Measurements from ENCODE around the gene PGM2. TPM values are rescaled to one million over a fixed set of nuclear protein-coding genes. Genes with fewer than 3 reads are reported as not detected.
"Not testable (repeated sequence)": the region's sequence is repeated elsewhere in the genome, so short reads cannot be mapped to it uniquely, and the experiment has no call there.

The PGM2 gene
- total RNA-seq, 2 donors from 2014 or later: 13.8 to 17.6 TPM

GRCh38 chr4:37805091-37805490 lies 21.4 kb upstream of the PGM2 start:
- ATAC-seq (no peak), DNase-seq (no peak)
- intact Hi-C loops (cut with DNase I): loop anchor here in 1 of 2 donors (2.0 to 5.0 kb wide), 2 partner anchors 82 to 232 kb away; no protein-coding TSS in a partner anchor

GRCh38 chr4:37812713-37813112 lies 13.8 kb upstream of the PGM2 start:
- ATAC-seq (peak in 1 of 2 donors; percentile 89), DNase-seq (no peak)
- intact Hi-C loops (cut with DNase I): no loop called here

GRCh38 chr4:37815591-37815990 lies 10.9 kb upstream of the PGM2 start:
- no peak for ATAC-seq
- DNase-seq: no peak
- intact Hi-C loops (cut with DNase I): no loop called here

GRCh38 chr4:37816006-37816405 lies 10.5 kb upstream of the PGM2 start:
- intact Hi-C loops (cut with DNase I): no loop called here
- ATAC-seq (no peak), DNase-seq (no peak)

- ATAC-seq: no peak
- DNase-seq: no peak
- intact Hi-C loops (cut with DNase I): no loop called here
Measured at GRCh38 chr4:37816719-37817118, 9.8 kb upstream of the PGM2 start.

GRCh38 chr4:37818752-37819151 lies 7.7 kb upstream of the PGM2 start:
- intact Hi-C loops (cut with DNase I): no loop called here
- no peak for ATAC-seq
- no peak for DNase-seq

GRCh38 chr4:37820458-37820857 lies 6.0 kb upstream of the PGM2 start:
- intact Hi-C loops (cut with DNase I): loop anchor here (10.0 kb wide), 1 partner anchor 154 kb away; no protein-coding TSS in a partner anchor
- not testable (repeated sequence) for DNase-seq, ATAC-seq

- ATAC-seq: no peak
Measured at GRCh38 chr4:37821953-37822605, 4.4 kb upstream of the PGM2 start.

GRCh38 chr4:37825501-37825900 lies 985 bp upstream of the PGM2 start:
- intact Hi-C loops (cut with DNase I): loop anchor here (10.0 kb wide), 1 partner anchor 149 kb away; no protein-coding TSS in a partner anchor
- ATAC-seq: not testable (repeated sequence)

More at GRCh38 chr4:37821953-37822605, 4.4 kb upstream of the PGM2 start:
- DNase-seq: no peak
- intact Hi-C loops (cut with DNase I): loop anchor here (10.0 kb wide), 1 partner anchor 153 kb away; no protein-coding TSS in a partner anchor

GRCh38 chr4:37825968-37826294 lies 555 bp upstream of the PGM2 start:
- DNase-seq (no peak), ATAC-seq (peak; percentile 14 to 33)
- intact Hi-C loops (cut with DNase I): loop anchor here (10.0 kb wide), 1 partner anchor 149 kb away; no protein-coding TSS in a partner anchor

More at GRCh38 chr4:37825501-37825900, 985 bp upstream of the PGM2 start:
- not testable (repeated sequence) for DNase-seq

GRCh38 chr4:37827030-37827685 lies 672 bp downstream of the PGM2 start:
- intact Hi-C loops (cut with DNase I): loop anchor here (10.0 kb wide), 1 partner anchor 148 kb away; no protein-coding TSS in a partner anchor
- ATAC-seq (peak; percentile 29 to 50), DNase-seq (no peak)

GRCh38 chr4:37827802-37828321 lies 1.4 kb downstream of the PGM2 start:
- DNase-seq (no peak), ATAC-seq (no peak)
- intact Hi-C loops (cut with DNase I): loop anchor here (10.0 kb wide), 1 partner anchor 147 kb away; no protein-coding TSS in a partner anchor

GRCh38 chr4:37828843-37829242 lies 2.4 kb downstream of the PGM2 start:
- ATAC-seq: no peak
- intact Hi-C loops (cut with DNase I): loop anchor here (10.0 kb wide), 1 partner anchor 146 kb away; no protein-coding TSS in a partner anchor
- no peak for DNase-seq

- DNase-seq (no peak), ATAC-seq (no peak)
- intact Hi-C loops (cut with DNase I): no loop called here
Measured at GRCh38 chr4:37830640-37831039, 4.2 kb downstream of the PGM2 start.

- ATAC-seq: no peak
- intact Hi-C loops (cut with DNase I): no loop called here
Measured at GRCh38 chr4:37835031-37835430, 8.5 kb downstream of the PGM2 start.

GRCh38 chr4:37835806-37836205 lies 9.3 kb downstream of the PGM2 start:
- intact Hi-C loops (cut with DNase I): no loop called here
- ATAC-seq (no peak), DNase-seq (no peak)

More at GRCh38 chr4:37835031-37835430, 8.5 kb downstream of the PGM2 start:
- DNase-seq: no peak

GRCh38 chr4:37836274-37836673 lies 9.8 kb downstream of the PGM2 start:
- intact Hi-C loops (cut with DNase I): no loop called here
- ATAC-seq (no peak), DNase-seq (no peak)

GRCh38 chr4:37836838-37837440 lies 10.5 kb downstream of the PGM2 start:
- ATAC-seq: no peak
- DNase-seq: no peak
- intact Hi-C loops (cut with DNase I): no loop called here

- ATAC-seq (peak; percentile 21 to 38), DNase-seq (no peak)
- intact Hi-C loops (cut with DNase I): no loop called here
Measured at GRCh38 chr4:37837446-37837845, 11.0 kb downstream of the PGM2 start.

- intact Hi-C loops (cut with DNase I): no loop called here
- DNase-seq: no peak
- ATAC-seq: no peak
Measured at GRCh38 chr4:37839426-37839825, 12.9 kb downstream of the PGM2 start.

Data from left cardiac atrium (tissue), 4 donors.